Mononuclear cell (primary cell): ENCODE data around the gene MRGPRX2. TPM values are rescaled to one million over a fixed set of nuclear protein-coding genes. Genes with fewer than 3 reads are reported as not detected.

Experiments used
- total RNA-seq: library from RNA; depleted of rRNA; stranded (reverse); fragments of >200 nt; gene quantifications from one replicate; pipeline ENCODE4 v1.2.3, GENCODE V29; 2012

The MRGPRX2 gene
- total RNA-seq, 1 donor, result not detected

Other genes with a start within 250 kb of the MRGPRX2 start
- 0.21 TPM for gene MRGPRX1, start 121.3 kb downstream of the MRGPRX2 start, total RNA-seq
- 6.4 TPM for gene ZDHHC13, start 56.5 kb upstream of the MRGPRX2 start, total RNA-seq
- gene CSRP3, start 141.3 kb upstream of the MRGPRX2 start, total RNA-seq, result not detected
- 0.10 TPM for gene E2F8, start 180.2 kb upstream of the MRGPRX2 start, total RNA-seq